Anterior cingulate cortex (tissue), 58 donors: ENCODE results near the gene ATP8B3.

Source experiments
- DNase-seq, 58 donors: peaks; one replicate each; lab custom pipeline; 2025; lab: John Stamatoyannopoulos, UW

The ATP8B3 gene, protein sequence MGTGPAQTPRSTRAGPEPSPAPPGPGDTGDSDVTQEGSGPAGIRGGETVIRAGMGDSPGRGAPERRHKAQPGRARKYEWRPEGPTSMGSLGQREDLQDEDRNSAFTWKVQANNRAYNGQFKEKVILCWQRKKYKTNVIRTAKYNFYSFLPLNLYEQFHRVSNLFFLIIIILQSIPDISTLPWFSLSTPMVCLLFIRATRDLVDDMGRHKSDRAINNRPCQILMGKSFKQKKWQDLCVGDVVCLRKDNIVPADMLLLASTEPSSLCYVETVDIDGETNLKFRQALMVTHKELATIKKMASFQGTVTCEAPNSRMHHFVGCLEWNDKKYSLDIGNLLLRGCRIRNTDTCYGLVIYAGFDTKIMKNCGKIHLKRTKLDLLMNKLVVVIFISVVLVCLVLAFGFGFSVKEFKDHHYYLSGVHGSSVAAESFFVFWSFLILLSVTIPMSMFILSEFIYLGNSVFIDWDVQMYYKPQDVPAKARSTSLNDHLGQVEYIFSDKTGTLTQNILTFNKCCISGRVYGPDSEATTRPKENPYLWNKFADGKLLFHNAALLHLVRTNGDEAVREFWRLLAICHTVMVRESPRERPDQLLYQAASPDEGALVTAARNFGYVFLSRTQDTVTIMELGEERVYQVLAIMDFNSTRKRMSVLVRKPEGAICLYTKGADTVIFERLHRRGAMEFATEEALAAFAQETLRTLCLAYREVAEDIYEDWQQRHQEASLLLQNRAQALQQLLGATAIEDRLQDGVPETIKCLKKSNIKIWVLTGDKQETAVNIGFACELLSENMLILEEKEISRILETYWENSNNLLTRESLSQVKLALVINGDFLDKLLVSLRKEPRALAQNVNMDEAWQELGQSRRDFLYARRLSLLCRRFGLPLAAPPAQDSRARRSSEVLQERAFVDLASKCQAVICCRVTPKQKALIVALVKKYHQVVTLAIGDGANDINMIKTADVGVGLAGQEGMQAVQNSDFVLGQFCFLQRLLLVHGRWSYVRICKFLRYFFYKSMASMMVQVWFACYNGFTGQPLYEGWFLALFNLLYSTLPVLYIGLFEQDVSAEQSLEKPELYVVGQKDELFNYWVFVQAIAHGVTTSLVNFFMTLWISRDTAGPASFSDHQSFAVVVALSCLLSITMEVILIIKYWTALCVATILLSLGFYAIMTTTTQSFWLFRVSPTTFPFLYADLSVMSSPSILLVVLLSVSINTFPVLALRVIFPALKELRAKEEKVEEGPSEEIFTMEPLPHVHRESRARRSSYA (N-terminal part only)

GRCh38 chr19:1811942-1812425 lies at the start of gene ATP8B3:
Gene ATP8B3, minus strand, starts transcription at chr19:1812276. Its CDS starts 540 bp downstream, at chr19:1811736.
- peak in 2 of 58 donors; percentile 45 to 70 for DNase-seq

DNA sequence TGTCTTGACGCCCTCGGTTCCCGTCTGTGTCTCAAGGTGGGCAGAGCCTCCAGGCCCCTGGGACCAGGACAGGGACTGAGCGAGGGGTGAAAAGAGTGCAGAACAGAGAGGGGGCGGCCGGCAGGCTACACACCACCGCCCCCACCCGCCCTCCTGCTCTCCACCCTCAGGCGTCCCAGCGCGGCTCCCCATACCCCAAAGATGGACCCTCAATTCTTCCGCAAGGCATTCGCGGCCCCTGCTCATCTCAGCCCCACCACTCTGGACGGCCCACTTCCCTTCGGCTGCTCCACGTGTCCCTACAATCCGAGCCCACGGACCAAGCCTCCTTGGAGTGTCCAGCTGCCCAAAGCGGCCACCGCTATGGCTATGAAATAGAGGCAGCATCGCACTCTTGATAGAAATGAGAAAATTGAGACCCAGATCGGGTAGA lies 49.5 kb upstream of the ATP8B3 start:
- DNase-seq = no peak

DNA sequence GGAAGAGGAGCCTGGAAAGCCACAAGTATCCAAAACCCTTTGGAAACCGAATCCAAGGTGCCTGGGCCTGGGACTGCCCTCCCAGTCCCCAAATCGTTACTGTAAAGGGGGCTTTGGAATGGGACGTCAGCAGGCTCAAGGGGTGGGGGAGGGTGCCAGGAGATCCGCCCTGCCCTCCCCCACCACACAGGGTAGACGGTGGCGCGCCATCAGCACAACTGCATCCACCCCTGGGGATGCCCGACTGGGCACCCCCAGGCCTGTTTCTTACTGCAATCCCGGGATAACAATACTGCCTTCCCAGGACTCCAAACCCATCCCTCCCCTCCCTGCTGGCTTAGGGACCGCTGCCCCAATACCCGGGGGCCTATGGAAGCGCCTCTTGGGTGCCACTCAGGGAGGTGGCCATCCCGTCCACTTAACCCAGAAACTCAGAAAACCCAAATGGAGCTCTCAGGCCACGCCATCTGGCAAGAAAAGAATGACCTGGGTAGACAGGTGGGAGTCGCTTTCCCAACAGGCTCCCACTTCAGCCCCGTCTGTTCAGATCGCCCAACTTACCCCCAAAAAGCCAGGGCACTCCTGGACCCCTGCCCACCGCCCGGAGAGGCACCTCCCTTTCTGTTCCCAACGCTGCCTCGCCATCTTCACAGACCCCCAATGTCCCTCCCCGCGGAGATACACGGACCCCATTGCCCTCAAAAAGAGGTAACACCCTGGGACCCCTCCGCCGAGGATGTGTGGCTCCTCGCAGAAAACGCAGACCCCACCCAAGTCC lies 48.9 kb upstream of the ATP8B3 start:
- no peak for DNase-seq

DNA sequence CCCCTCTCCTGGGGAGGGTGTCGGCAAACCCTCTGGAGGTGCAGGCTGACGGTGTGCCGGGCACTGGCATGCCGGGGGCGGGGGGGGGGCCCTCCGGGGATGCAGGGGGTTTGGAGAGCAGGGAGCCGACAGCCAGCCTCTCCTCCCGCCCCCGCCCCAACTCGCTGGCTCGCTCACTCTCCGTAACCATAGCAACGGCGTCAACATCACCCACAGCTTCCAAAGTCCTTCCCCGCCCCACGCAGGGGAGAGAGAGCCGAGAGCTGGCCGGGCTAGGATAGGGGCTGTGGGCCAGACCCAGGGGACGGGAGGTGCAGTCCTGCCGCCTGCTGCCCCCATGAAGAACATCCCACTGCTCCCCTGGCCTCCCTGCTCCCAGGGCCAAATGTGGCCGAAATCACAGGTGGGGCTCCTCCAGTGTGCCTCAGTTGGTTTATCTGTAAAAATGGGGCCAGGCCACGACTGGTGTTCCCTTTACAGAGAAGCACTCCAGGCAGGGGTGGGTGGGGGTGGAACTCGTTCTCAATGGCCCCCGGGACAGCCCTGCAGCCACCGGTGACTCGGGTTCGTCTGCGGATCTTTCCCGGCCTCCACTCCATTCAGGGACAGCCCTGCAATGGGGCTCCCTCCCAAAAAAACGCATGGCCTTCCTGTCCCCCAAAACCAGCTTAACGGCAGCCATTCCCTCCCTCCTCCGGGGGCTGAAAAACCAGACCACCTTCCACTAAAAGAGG lies 48.1 kb upstream of the ATP8B3 start:
- peak in 50 of 58 donors; percentile 11 to 82 (median 56) for DNase-seq

DNA sequence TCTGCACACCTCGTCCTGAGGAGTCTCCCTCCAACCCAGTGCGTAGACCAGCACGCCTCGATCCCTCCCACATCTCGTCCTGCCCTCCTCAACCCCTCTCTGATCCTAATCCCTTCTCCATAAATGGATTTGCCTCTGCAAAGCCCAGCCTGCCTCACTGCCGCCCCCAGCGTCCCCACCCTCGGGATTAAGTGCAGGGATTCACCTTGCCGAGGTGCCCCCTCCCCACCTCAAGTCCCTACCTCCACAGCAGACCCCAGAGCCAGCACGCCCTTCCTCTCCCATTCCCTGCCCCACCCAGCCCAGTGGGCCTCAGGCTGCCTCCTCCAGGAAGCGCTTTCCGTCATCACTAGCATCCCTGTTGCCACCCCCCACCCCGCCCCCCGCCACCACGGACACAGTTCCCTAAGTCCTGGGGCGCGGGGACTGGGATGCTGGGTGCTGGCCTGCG lies 47.3 kb upstream of the ATP8B3 start:
- DNase-seq = peak in 1 of 58 donors; percentile 30

- no peak for DNase-seq
Measured at GRCh38 chr19:1858412-1859081, 46.5 kb upstream of the ATP8B3 start.

- DNase-seq = no peak
Measured at GRCh38 chr19:1857648-1858326, 45.7 kb upstream of the ATP8B3 start.

GRCh38 chr19:1856698-1857603 lies 44.9 kb upstream of the ATP8B3 start:
- peak in 30 of 58 donors; percentile 20 to 60 (median 40) for DNase-seq

GRCh38 chr19:1856345-1856697 lies 44.2 kb upstream of the ATP8B3 start:
- DNase-seq = no peak

DNA sequence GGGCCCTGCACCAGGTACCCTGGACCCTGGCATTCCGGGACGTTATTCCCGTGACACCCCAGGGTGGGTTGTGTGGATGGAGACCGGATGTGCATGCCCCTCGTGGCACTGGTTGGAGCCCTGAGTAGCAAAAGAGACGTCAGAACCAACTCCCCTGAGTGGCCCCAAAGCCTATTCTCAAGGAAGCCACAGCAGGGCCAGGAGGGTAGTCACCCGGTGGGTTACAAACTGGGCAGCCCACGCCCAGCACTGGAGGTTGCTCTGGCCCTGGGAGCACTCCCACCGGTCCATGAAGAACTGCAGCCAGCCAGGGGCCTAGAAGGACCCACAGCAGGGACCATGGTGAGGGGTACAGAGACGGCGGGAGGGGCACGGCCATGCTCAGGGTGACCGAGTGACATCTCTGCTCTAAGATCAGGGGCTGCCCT lies 43.8 kb upstream of the ATP8B3 start:
- no peak for DNase-seq

DNA sequence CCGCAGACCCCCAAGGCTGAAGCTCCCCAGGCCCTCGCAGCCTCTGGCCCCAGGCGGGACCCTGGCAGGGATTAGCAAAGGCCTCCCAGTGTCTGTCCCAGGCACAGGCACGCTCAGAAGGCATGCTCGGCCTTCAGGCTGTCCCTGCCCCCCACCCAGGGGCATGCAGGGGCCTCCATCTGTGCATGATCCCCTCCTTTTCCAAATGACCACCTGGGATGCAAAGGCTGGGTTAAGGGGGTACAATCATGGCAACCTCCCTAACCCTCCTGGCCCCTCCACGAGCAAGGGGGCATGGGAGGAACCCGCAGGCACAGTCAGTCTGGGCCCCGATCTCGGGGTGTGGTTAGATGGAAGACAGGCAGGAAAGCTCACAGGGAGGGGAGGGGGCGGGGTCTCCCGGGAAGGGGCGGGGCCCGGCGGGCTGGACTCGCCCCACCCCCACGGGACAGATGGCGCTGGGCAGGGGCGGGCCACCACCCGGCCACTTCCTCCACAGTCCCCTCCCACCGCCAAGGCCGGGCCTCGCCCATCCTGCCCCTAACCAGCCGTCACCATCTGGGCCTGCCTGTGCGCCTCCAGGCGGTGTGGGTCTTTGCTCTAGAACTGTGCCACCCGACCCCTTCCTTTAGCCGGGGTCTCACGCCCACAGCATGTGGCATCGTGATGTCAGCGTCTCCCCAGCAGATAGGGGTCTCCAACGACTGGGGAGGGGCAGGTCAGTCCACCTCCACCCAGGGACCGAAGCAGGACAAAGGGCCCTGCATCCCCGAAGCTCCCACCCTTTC lies 43.2 kb upstream of the ATP8B3 start:
- peak in 50 of 58 donors; percentile 17 to 80 (median 61) for DNase-seq

GRCh38 chr19:1854542-1855039 lies 42.5 kb upstream of the ATP8B3 start:
- DNase-seq = no peak

GRCh38 chr19:1854039-1854541 lies 42.0 kb upstream of the ATP8B3 start:
- no peak for DNase-seq

DNA sequence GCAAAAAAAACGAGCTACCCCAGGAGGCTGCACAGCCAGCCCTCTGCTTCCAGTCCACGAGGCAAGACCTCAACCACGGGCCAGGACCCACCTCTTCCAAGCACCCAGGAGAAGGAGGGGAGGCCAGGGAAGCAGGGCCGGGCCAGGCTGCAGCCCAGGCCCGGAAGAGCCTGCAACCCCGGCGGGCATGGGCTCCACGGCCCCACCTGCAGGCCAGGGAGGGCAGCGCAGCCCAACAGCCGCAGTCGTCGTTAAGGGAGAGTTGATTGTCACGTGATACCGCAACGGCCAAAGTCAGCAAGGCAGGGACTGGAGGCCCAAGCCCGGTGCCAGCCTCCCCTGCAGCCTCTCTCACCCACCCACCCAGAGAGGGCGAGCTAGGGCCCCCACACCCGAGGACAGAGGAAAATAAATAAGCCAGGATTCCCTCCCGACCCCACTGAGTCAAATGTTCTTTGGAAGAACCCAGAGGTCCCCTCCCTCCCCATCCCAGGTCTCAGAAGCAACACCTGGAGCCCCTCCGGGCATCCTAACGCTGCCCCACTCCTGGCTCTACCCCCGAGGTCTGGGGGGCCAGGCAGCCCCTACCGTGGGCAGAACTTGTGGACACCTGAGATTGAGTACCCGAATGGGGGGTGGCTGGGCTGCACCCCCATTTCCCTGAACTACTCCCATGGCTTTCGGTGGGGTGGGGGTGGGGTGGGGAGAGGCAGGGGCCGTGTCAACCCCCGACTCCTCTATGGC lies 41.4 kb upstream of the ATP8B3 start:
- DNase-seq = peak in 42 of 58 donors; percentile 5 to 68 (median 40)
